RWPE2 (cell line): ENCODE measurements around the gene RNF150.

ENCODE experiments used
- ATAC-seq: fragments of 200-7000 bp; cut with Tn5 transposase; 3 replicates; pipeline ENCODE4 v1.9.1; 2021; ENCODE audit warnings: low read depth
- DNase-seq: peaks from one replicate; pipeline ENCODE4 v3.0.0-alpha.2; 2020; ENCODE audit warnings: low spot score
- H3K27ac ChIP-seq: fragments of 450-650 bp; 2 replicates; pipeline ENCODE4 v1.5.1; 2017; ENCODE audit warnings: mild to moderate bottlenecking; ENCODE audit not compliant: poor library complexity, severe bottlenecking
- H3K27me3 ChIP-seq: fragments of 250-450 bp; sonication (Bioruptor Pico); 2 replicates; pipeline ENCODE4 v1.5.1; 2021; ENCODE audit warnings: mild to moderate bottlenecking, moderate library complexity; ENCODE audit not compliant: insufficient read depth, poor library complexity, severe bottlenecking
- H3K36me3 ChIP-seq: fragments of 250-450 bp; sonication (Bioruptor Pico); 2 replicates; pipeline ENCODE4 v1.5.1; 2020; ENCODE audit warnings: low read depth, mild to moderate bottlenecking, moderate library complexity
- H3K4me1 ChIP-seq: fragments of 250-450 bp; sonication (Bioruptor Pico); 2 replicates; pipeline ENCODE4 v1.5.1; 2021; ENCODE audit warnings: mild to moderate bottlenecking, moderate library complexity; ENCODE audit not compliant: insufficient read depth, poor library complexity, severe bottlenecking
- H3K4me3 ChIP-seq: fragments of 250-450 bp; sonication (Bioruptor Pico); 2 replicates; pipeline ENCODE4 v1.5.1; 2021; ENCODE audit warnings: mild to moderate bottlenecking, moderate library complexity; ENCODE audit not compliant: severe bottlenecking
- H3K9me3 ChIP-seq: fragments of 250-450 bp; sonication (Bioruptor Pico); 2 replicates; pipeline ENCODE4 v1.5.1; 2021; ENCODE audit warnings: mild to moderate bottlenecking, moderate library complexity; ENCODE audit not compliant: severe bottlenecking
- TF ChIP-seq, protein P1 (sequence below): fragments of 450-650 bp; IDR thresholded peaks from one replicate; pipeline ENCODE4 v1.5.1; 2017; ENCODE audit warnings: mild to moderate bottlenecking, moderate library complexity; ENCODE audit not compliant: poor library complexity, severe bottlenecking

RNF150 gene

DNA sequence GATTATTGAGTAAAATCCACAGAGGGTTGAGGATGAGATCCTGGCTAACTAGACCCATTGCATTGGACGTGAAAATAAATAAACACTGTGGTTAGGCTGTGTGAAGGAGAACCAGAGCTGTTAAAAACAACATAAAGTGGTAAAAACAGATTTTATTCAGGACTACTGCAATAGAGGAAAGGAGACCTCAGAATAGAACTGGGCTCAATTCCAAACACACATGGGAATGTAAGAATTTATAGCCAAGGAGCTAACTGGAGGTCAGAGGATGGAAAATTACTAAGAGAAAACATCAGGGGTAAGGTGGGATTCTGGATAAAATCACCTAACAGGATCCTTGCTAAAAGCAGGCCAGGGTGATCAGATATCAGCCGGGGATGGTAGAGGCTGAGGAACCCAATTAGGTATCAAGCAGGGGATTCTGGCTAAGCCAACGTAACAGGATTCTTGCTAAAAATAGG is 112.4 kb downstream of the RNF150 start:
- no peak overlapping the region for H3K4me3 ChIP-seq
- TF ChIP-seq, protein P1, sequence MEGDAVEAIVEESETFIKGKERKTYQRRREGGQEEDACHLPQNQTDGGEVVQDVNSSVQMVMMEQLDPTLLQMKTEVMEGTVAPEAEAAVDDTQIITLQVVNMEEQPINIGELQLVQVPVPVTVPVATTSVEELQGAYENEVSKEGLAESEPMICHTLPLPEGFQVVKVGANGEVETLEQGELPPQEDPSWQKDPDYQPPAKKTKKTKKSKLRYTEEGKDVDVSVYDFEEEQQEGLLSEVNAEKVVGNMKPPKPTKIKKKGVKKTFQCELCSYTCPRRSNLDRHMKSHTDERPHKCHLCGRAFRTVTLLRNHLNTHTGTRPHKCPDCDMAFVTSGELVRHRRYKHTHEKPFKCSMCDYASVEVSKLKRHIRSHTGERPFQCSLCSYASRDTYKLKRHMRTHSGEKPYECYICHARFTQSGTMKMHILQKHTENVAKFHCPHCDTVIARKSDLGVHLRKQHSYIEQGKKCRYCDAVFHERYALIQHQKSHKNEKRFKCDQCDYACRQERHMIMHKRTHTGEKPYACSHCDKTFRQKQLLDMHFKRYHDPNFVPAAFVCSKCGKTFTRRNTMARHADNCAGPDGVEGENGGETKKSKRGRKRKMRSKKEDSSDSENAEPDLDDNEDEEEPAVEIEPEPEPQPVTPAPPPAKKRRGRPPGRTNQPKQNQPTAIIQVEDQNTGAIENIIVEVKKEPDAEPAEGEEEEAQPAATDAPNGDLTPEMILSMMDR, result no peak
- no peaks in the 10 kb centered on the region for H3K9me3 ChIP-seq
- no peaks in the 10 kb centered on the region for H3K36me3 ChIP-seq
- peaks cover 8% of the 10 kb centered on the region for H3K27me3 ChIP-seq
- no peak overlapping the region for H3K27ac ChIP-seq
- no peak for DNase-seq
- no peaks in the 10 kb centered on the region for H3K4me1 ChIP-seq
- ATAC-seq, result no peak

DNA sequence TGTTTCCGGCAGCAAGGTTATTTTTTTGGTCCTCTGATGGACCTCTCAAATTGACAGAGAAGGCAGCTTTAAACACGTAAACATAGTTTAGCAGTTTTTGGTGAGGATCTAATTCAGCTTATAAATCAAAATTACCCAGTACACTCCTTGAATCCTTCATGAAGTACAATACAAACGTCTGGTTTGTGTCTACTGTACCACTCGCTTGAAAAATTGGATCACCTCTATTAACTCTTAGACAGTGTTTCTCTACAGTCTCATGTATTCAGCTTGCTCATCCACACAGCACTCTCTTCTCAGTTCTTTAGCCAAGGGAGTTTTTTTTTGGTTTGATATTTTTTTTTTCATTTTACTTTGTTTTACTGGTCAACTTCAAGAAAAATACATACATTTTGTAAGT is 113.5 kb downstream of the RNF150 start:
- H3K36me3 ChIP-seq, result no peaks in the 10 kb centered on the region
- H3K4me3 ChIP-seq, result no peak overlapping the region
- peaks cover 8% of the 10 kb centered on the region for H3K27me3 ChIP-seq
- no peaks in the 10 kb centered on the region for H3K4me1 ChIP-seq
- no peak overlapping the region for H3K27ac ChIP-seq
- TF ChIP-seq, protein P1, result no peak
- no peaks in the 10 kb centered on the region for H3K9me3 ChIP-seq
- DNase-seq (no peak), ATAC-seq (no peak)

DNA sequence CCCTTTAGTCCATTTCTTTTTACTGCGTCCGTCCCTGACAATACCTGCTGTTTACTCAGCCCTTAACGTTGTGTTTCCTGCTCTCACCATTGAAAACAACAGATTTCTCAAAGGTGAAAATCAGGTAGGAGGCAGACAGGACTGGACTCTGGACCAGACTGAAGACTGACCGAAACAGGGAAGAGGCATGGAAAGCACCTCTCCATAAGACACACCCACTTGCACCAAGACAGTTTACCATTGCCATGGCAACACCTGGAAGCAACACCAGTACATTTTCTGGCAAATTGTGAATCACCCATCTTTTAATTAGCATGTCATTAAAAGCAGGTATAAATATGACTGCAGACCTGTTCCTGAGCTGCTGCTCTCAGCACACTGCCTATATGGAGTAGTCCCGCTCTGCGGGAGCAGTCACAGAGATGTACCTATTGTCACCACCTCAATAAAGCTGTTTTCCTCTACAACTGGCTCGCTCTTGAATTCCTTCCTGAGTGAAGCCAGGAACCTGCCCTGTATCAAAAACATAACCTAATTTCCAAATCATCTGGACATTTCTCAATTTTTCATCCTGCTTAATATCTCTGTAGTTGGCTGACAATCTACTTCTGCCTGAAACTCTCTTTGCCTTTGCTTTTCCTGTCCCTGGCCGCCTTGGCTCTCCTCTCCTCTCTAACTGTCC is 117.0 kb downstream of the RNF150 start:
- no peaks in the 10 kb centered on the region for H3K4me1 ChIP-seq
- no peak for DNase-seq
- no peak for ATAC-seq
- no peaks in the 10 kb centered on the region for H3K9me3 ChIP-seq
- TF ChIP-seq, protein P1, result no peak
- H3K4me3 ChIP-seq, result no peak overlapping the region
- no peak overlapping the region for H3K27ac ChIP-seq
- no peaks in the 10 kb centered on the region for H3K36me3 ChIP-seq
- H3K27me3 ChIP-seq, result peaks cover 6% of the 10 kb centered on the region

DNA sequence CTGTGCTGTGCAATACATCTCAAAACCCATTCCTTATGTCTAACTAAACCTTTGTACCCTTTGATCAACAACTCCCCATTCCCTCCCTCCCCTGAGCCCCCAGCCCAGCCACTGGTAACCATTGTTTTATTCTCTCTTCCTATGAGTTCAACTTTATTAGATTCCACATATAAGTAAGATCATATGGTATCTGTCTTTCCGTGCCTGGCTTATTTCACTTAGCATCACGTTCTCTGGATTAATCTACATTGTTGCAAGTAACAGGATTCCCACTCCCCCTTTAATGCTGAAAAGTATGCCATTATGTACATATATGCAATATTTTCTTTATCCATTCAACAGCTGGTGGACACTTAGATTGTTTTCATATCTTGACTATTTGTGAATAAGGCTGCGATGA is 119.4 kb downstream of the RNF150 start:
- no peaks in the 10 kb centered on the region for H3K4me1 ChIP-seq
- no peaks in the 10 kb centered on the region for H3K9me3 ChIP-seq
- no peaks in the 10 kb centered on the region for H3K36me3 ChIP-seq
- ATAC-seq, result no peak
- TF ChIP-seq, protein P1, result no peak
- H3K27me3 ChIP-seq, result peaks cover 6% of the 10 kb centered on the region
- no peak for DNase-seq
- no peak overlapping the region for H3K4me3 ChIP-seq
- H3K27ac ChIP-seq, result no peak overlapping the region

DNA sequence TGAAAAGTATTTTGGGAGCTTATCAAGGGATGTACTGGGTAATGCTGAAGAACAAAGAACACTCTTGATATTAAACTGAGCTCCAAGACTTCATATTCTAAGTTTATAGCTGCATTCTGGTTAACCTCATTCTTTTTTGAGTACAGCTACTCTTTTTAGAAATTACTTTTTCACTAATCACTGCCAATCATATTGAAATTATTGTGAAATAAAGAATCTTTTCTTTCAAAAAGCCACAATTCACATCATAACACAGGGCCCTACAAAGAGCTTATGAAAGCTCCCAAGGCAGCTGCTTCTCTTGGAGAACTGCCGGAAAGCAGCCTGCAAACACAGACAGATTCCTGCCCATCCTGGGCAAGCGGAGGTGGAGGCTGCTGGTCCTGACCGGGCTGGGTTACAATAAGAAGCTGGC is 121.4 kb downstream of the RNF150 start:
- H3K9me3 ChIP-seq, result no peaks in the 10 kb centered on the region
- DNase-seq (no peak), ATAC-seq (no peak)
- TF ChIP-seq, protein P1, result no peak
- no peaks in the 10 kb centered on the region for H3K36me3 ChIP-seq
- H3K27ac ChIP-seq, result no peak overlapping the region
- H3K4me3 ChIP-seq, result no peak overlapping the region
- no peaks in the 10 kb centered on the region for H3K4me1 ChIP-seq
- no peaks in the 10 kb centered on the region for H3K27me3 ChIP-seq
